K562 (cell line): Measurements from ENCODE around the gene CNBD2. TPM values are rescaled to one million over a fixed set of nuclear protein-coding genes. Genes with fewer than 3 reads are reported as not detected.

Source experiments
- ATAC-seq: fragments of 200-7000 bp; cut with Tn5 transposase; 3 replicates; pipeline ENCODE4 v1.9.1; 2020; ENCODE audit warnings: moderate library complexity
- BruUV-seq: library from RNA; stranded (reverse); fragments of 400-500 nt; replicated peaks from 2 replicates; lab custom pipeline; 2021; lab: Mats Ljungman, UMichigan
- CTCF ChIA-PET: fragments of 300-600 bp; formaldehyde crosslinking; extraction: SDS; loops from one replicate; lab custom pipeline; 2021; ENCODE audit warnings: low intra/inter-chr PET ratio; lab: Yijun Ruan, JAX
- POLR2A ChIA-PET: fragments of 300-600, 350-650 bp; sonication (Branson Sonifier 250); formaldehyde crosslinking; extraction: SDS; loops from one replicate; lab custom pipeline; 2021; ENCODE audit warnings: antibody characterized with exemption, inconsistent platforms; lab: Yijun Ruan, JAX
- DNase-seq, 4 experiments: peaks; one replicate each; pipeline versions ENCODE4 v3.0.0 to v3.0.0-alpha.2; 2011 to 2018; ENCODE audit warnings: low spot score in 3 of 4, mixed read lengths in 3 of 4; ENCODE audit errors: extremely low read depth in 1 of 4
- FAIRE-seq: peaks from 2 replicates; lab custom pipeline; 2011; peaks lifted over from hg19 to GRCh38; lab: Jason Lieb, UNC
- H2AFZ ChIP-seq: 2 replicates; pipeline ENCODE4 v1.6.0; 2011; ENCODE audit warnings: low read depth, low read length, control low read depth, inconsistent platforms
- H3K27ac ChIP-seq: fragments of 200-600 bp; 3 replicates; pipeline ENCODE4 v1.8.0; 2011; ENCODE audit warnings: low read depth, mild to moderate bottlenecking, control low read depth, inconsistent platforms, low read length, moderate library complexity, mixed read lengths; ENCODE audit errors: extremely low read depth
- H3K27me3 ChIP-seq, 2 experiments: fragments of 300-600 bp in 1 of 2; 2 replicates in 1 of 2; 3 replicates in 1 of 2; pipeline versions ENCODE4 v1.6.0 to v1.8.0; 2011; ENCODE audit warnings: inconsistent platforms in 2 of 2, low read length in 2 of 2, mild to moderate bottlenecking in 1 of 2, mixed read lengths in 1 of 2, moderate library complexity in 1 of 2; ENCODE audit not compliant: control insufficient read depth in 2 of 2, insufficient read depth in 2 of 2
- H3K36me3 ChIP-seq: fragments of 300-600 bp; 3 replicates; pipeline ENCODE4 v1.8.0; 2011; ENCODE audit warnings: mild to moderate bottlenecking, low read length, inconsistent platforms; ENCODE audit not compliant: control insufficient read depth, insufficient read depth
- H3K4me1 ChIP-seq, 2 experiments: fragments of 200-600 bp in 1 of 2; replicated peaks in 1 of 2; 2 replicates in 1 of 2; 3 replicates in 1 of 2; pipeline versions ENCODE4 v1.5.1 to v1.8.0; 2011; ENCODE audit warnings: inconsistent platforms in 2 of 2, low read length in 2 of 2, mild to moderate bottlenecking in 1 of 2, mixed read lengths in 1 of 2, moderate library complexity in 1 of 2; ENCODE audit not compliant: control insufficient read depth in 2 of 2, insufficient read depth in 2 of 2
- H3K4me2 ChIP-seq: 2 replicates; pipeline ENCODE4 v1.6.1; 2011; ENCODE audit warnings: low read length, control low read depth, inconsistent platforms, mixed read lengths; ENCODE audit not compliant: insufficient read depth
- H3K4me3 ChIP-seq: fragments of 200-600 bp; sonication (generic), shearing (Covaris generic); 2 replicates; pipeline ENCODE4 v1.5.1; 2016; ENCODE audit warnings: control low read depth, inconsistent platforms
- H3K79me2 ChIP-seq: fragments of 200-600 bp; 3 replicates; pipeline ENCODE4 v1.8.0; 2011; ENCODE audit warnings: low read length, inconsistent platforms; ENCODE audit not compliant: control insufficient read depth, insufficient read depth
- H3K9ac ChIP-seq, 2 experiments: 2 replicates each; pipeline versions ENCODE4 v1.6.0 to v1.6.1; 2011; ENCODE audit warnings: low read depth in 2 of 2, low read length in 2 of 2, control low read depth in 1 of 2, inconsistent platforms in 1 of 2, mild to moderate bottlenecking in 1 of 2, mixed read lengths in 1 of 2; ENCODE audit not compliant: insufficient read depth in 1 of 2
- H3K9me1 ChIP-seq: one replicate; pipeline ENCODE4 v1.6.0; 2011; ENCODE audit warnings: inconsistent platforms, mild to moderate bottlenecking, low read length, moderate library complexity; ENCODE audit not compliant: control insufficient read depth, insufficient read depth
- H3K9me3 ChIP-seq: replicated peaks from 2 replicates; pipeline ENCODE4 v1.5.1; 2011; ENCODE audit warnings: low read depth, low read length, inconsistent platforms; ENCODE audit not compliant: control insufficient read depth, insufficient read depth
- H4K20me1 ChIP-seq: replicated peaks from 2 replicates; pipeline ENCODE4 v1.6.1; 2011; ENCODE audit warnings: low read length, inconsistent platforms, mixed read lengths; ENCODE audit not compliant: control insufficient read depth, insufficient read depth
- C11orf30 ChIP-seq: fragments of 450-650 bp; IDR thresholded peaks from 2 replicates; pipeline ENCODE4 v1.6.1; 2016; ENCODE audit warnings: low read depth, mild to moderate bottlenecking
- DPF2 ChIP-seq: fragments of 450-650 bp; IDR thresholded peaks from 2 replicates; pipeline ENCODE4 v1.6.1; 2016
- FOSL1 ChIP-seq: fragments of 200-800 bp; sonication (Bioruptor generic); conservative IDR thresholded peaks from 2 replicates; pipeline ENCODE4 v1.6.1; 2016; ENCODE audit warnings: missing genetic modification characterization, missing compliant biosample characterization
- JUND ChIP-seq, 2 experiments: IDR thresholded peaks; 2 replicates in 1 of 2; 3 replicates in 1 of 2; pipeline ENCODE4 v1.6.1; 2011; ENCODE audit warnings: borderline replicate concordance in 2 of 2, low read depth in 2 of 2, low read length in 2 of 2, improper control_type of control experiment in 1 of 2, missing biosample characterization in 1 of 2, missing genetic modification characterization in 1 of 2, missing genetic modification reagents in 1 of 2
- MAFG ChIP-seq: fragments of 450-650 bp; conservative IDR thresholded peaks from 2 replicates; pipeline ENCODE4 v1.6.1; 2016; ENCODE audit warnings: missing genetic modification characterization, missing compliant biosample characterization
- MAFK ChIP-seq: IDR thresholded peaks from 2 replicates; pipeline ENCODE4 v1.6.1; 2011; ENCODE audit warnings: low read length, improper control_type of control experiment
- TEAD4 ChIP-seq, 2 experiments: sonication (generic) in 1 of 2; formaldehyde crosslinking in 1 of 2; IDR thresholded peaks; 2 replicates each; pipeline versions ENCODE4 v1.6.1 to v1.8.0; 2012 to 2022; ENCODE audit warnings: borderline replicate concordance in 1 of 2, inconsistent platforms in 1 of 2, low read length in 1 of 2, mild to moderate bottlenecking in 1 of 2, missing genetic modification reagents in 1 of 2
- U2AF1 ChIP-seq: fragments of 200-400 bp; formaldehyde crosslinking; optimal IDR thresholded peaks from 2 replicates; pipeline ENCODE3; 2017; ENCODE audit warnings: mild to moderate bottlenecking, low read depth, low read length, moderate library complexity
- ZNF165 ChIP-seq: fragments of 250-450 bp; sonication (Bioruptor Pico); IDR thresholded peaks from 2 replicates; pipeline ENCODE4 v1.4.0; 2020; ENCODE audit warnings: borderline replicate concordance
- ZNF24 ChIP-seq: fragments of 450-650 bp; IDR thresholded peaks from 2 replicates; pipeline ENCODE4 v1.6.1; 2016
- ZNF316 ChIP-seq: fragments of 450-650 bp; IDR thresholded peaks from 2 replicates; pipeline ENCODE4 v1.6.1; 2016
- ZNF445 ChIP-seq: fragments of 250-450 bp; sonication (Bioruptor Pico); IDR thresholded peaks from 2 replicates; pipeline ENCODE4 v1.4.0; 2020; ENCODE audit warnings: low read depth, mild to moderate bottlenecking, moderate library complexity
- WGBS: fragments of 100-300 bp; shearing (Covaris generic); methylation state at CpG from one replicate; pipeline ENCODE4 v1.1.6; 2016; ENCODE audit warnings: low coverage, mixed read lengths; ENCODE audit not compliant: insufficient coverage; ENCODE audit errors: missing lambda C conversion rate; 5-methylcytosine and 5-hydroxymethylcytosine counted together
- in situ Hi-C: fragments of 300-500 bp; cut with MboI; formaldehyde crosslinking; loops from 4 replicates; pipeline ENCODE4 v1.15.0; 2018; ENCODE audit warnings: inconsistent platforms, mixed read lengths
- intact Hi-C: fragments of 100-400 bp; cut with micrococcal nuclease; formaldehyde crosslinking; loops from 2 replicates; pipeline ENCODE4 v1.14.2; 2022
- polyA plus RNA-seq, 8 experiments: library from polyadenylated mRNA; depleted of rRNA in 4 of 8; stranded (reverse) in 5 of 8; unstranded in 3 of 8; fragments of >200 nt; fragmentation: Nextera tagmentation in 2 of 8; fragmentation: Illumina TruSeq in 1 of 8; extraction: Ambion mirVana in 2 of 8; extraction: Trizol in 1 of 8; gene quantifications; 2 replicates each; pipeline versions ENCODE4 v1.2.1 to v1.2.3, GENCODE V29; 2011 to 2014; ENCODE audit warnings: inconsistent platforms in 1 of 8, missing spikeins in 1 of 8
- total RNA-seq, 7 experiments: library from RNA; depleted of rRNA in 6 of 7; stranded (reverse); fragments of >200 nt in 6 of 7; fragmentation: Illumina TruSeq in 2 of 7; extraction: Trizol in 2 of 7; gene quantifications; 2 replicates each; pipeline versions ENCODE4 v1.2.1 to v1.2.3, GENCODE V29; 2011 to 2021; ENCODE audit warnings: low replicate concordance in 1 of 7
- TF ChIP-seq, protein P1 (sequence below), 2 experiments: fragments of 450-650 bp in 1 of 2; sonication (generic) in 1 of 2; formaldehyde crosslinking in 1 of 2; IDR thresholded peaks in 1 of 2; conservative IDR thresholded peaks in 1 of 2; 2 replicates each; pipeline versions ENCODE4 v1.6.1 to v1.8.1; 2016 to 2023; ENCODE audit warnings: mild to moderate bottlenecking in 2 of 2, moderate library complexity in 2 of 2, inconsistent platforms in 1 of 2, missing genetic modification reagents in 1 of 2
- TF ChIP-seq, protein P2 (sequence below): fragments of 250-450 bp; sonication (Bioruptor Pico); IDR thresholded peaks from 2 replicates; pipeline ENCODE4 v1.8.0; 2021; ENCODE audit warnings: mild to moderate bottlenecking, moderate library complexity
- TF ChIP-seq, protein P3 (sequence below): fragments of 450-650 bp; IDR thresholded peaks from 2 replicates; pipeline ENCODE4 v1.6.1; 2017; ENCODE audit warnings: antibody characterized with exemption, mild to moderate bottlenecking

CNBD2 gene
- total and polyA plus RNA-seq, 9 of the 15 experiments (the other 6 are each of a cell fraction or from before 2014, with no cell fraction given): 3.2 to 17.5 (median 5.3) TPM

DNA sequence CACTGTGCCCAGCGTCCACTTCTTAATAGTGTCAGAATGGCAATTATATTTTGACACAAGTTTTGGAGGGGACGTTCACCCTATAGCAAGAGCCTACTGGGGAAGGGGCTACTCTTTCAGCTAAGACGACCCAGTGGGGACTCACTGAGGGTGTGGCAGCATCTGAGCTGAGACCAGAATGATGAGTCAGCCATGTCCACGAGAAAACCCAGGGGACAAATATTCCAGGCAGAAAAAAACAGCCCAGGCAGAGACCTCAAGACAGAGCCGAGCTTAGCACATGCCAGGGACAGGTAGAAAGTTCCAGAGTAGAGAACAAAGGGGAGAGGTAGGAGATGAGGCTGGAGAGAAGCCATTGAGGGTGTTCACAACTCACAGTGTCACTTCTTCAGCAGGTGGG is 11.2 kb downstream of the CNBD2 start:
- DNase-seq: peak in 3 of 4 experiments; percentile 21 to 31 (median 27)
- intact Hi-C loops: no loop called here
- no peak for TF ChIP-seq ZNF165 (CRISPR knock-in tag)
- TF ChIP-seq, protein P1, sequence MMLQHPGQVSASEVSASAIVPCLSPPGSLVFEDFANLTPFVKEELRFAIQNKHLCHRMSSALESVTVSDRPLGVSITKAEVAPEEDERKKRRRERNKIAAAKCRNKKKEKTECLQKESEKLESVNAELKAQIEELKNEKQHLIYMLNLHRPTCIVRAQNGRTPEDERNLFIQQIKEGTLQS (IDR thresholded peaks at IDR 0.05): peak; percentile 67
- TF ChIP-seq, protein P1 (CRISPR knock-in tag; conservative IDR thresholded peaks at IDR 0.05): 0 out of 2 replicates have a peak, but pooled peaks have one; percentile 35
- TF ChIP-seq MAFG (tag): peak; percentile 76
- TF ChIP-seq C11orf30: peak; percentile 90
- no peak for TF ChIP-seq ZNF445 (CRISPR knock-in tag)
- TF ChIP-seq JUND (IDR thresholded peaks at IDR 0.05; ENCODE audit: borderline replicate concordance, low read depth, low read length): peak; percentile 67; the same call in 1 of the 2 replicates
- no peak for TF ChIP-seq JUND (tag; IDR thresholded peaks at IDR 0.05; ENCODE audit: borderline replicate concordance, low read depth, low read length)
- no peak for TF ChIP-seq U2AF1
- no peak for TF ChIP-seq TEAD4 (IDR thresholded peaks at IDR 0.05; ENCODE audit: low read length)
- TF ChIP-seq TEAD4 (CRISPR knock-in tag; IDR thresholded peaks at IDR 0.05; ENCODE audit: borderline replicate concordance): no peak
- TF ChIP-seq DPF2: 0 out of 2 replicates have a peak, but pooled peaks have one; percentile 18
- TF ChIP-seq, protein P2, sequence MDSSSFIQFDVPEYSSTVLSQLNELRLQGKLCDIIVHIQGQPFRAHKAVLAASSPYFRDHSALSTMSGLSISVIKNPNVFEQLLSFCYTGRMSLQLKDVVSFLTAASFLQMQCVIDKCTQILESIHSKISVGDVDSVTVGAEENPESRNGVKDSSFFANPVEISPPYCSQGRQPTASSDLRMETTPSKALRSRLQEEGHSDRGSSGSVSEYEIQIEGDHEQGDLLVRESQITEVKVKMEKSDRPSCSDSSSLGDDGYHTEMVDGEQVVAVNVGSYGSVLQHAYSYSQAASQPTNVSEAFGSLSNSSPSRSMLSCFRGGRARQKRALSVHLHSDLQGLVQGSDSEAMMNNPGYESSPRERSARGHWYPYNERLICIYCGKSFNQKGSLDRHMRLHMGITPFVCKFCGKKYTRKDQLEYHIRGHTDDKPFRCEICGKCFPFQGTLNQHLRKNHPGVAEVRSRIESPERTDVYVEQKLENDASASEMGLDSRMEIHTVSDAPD (CRISPR knock-in tag): no peak
- no peak for TF ChIP-seq ZNF24
- peak; percentile 40; the same call in 1 of the 2 replicates for TF ChIP-seq MAFK
- peak; percentile 43 for TF ChIP-seq FOSL1 (tag)
- TF ChIP-seq ZNF316: peak; percentile 89
- TF ChIP-seq, protein P3, sequence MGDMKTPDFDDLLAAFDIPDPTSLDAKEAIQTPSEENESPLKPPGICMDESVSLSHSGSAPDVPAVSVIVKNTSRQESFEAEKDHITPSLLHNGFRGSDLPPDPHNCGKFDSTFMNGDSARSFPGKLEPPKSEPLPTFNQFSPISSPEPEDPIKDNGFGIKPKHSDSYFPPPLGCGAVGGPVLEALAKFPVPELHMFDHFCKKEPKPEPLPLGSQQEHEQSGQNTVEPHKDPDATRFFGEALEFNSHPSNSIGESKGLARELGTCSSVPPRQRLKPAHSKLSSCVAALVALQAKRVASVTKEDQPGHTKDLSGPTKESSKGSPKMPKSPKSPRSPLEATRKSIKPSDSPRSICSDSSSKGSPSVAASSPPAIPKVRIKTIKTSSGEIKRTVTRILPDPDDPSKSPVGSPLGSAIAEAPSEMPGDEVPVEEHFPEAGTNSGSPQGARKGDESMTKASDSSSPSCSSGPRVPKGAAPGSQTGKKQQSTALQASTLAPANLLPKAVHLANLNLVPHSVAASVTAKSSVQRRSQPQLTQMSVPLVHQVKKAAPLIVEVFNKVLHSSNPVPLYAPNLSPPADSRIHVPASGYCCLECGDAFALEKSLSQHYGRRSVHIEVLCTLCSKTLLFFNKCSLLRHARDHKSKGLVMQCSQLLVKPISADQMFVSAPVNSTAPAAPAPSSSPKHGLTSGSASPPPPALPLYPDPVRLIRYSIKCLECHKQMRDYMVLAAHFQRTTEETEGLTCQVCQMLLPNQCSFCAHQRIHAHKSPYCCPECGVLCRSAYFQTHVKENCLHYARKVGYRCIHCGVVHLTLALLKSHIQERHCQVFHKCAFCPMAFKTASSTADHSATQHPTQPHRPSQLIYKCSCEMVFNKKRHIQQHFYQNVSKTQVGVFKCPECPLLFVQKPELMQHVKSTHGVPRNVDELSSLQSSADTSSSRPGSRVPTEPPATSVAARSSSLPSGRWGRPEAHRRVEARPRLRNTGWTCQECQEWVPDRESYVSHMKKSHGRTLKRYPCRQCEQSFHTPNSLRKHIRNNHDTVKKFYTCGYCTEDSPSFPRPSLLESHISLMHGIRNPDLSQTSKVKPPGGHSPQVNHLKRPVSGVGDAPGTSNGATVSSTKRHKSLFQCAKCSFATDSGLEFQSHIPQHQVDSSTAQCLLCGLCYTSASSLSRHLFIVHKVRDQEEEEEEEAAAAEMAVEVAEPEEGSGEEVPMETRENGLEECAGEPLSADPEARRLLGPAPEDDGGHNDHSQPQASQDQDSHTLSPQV: 0 out of 2 replicates have a peak, but pooled peaks have one; percentile 46

More for the DNA sequence above, 11.2 kb downstream of the CNBD2 start:
- WGBS: 25% methylated on average over 5 of the region's 5 CpGs
- CTCF ChIA-PET: no interaction called here
- FAIRE-seq: peak; percentile 54
- H3K9me1 ChIP-seq: peaks cover 3% of the 10 kb centered on the region
- no peak overlapping the region for H3K27ac ChIP-seq
- H3K36me3 ChIP-seq: no peaks in the 10 kb centered on the region
- no peaks in the 10 kb centered on the region for H3K9me3 ChIP-seq
- H3K9ac ChIP-seq: peak overlapping the region in 1 of 2 experiments; percentile 53; a peak in 2 of 4 replicates
- POLR2A ChIA-PET: interaction anchor here (0.6 to 1.8 kb wide), 4 partner anchors 11 to 236 kb away, joined by 3 to 5 read pairs (median 3); partner anchors contain the start of gene CNBD2
- 0 out of 2 replicates have a peak overlapping the region, but pooled peaks have one; percentile 25 for H3K4me2 ChIP-seq
- no TSS peak for BruUV-seq
- H4K20me1 ChIP-seq: no peaks in the 10 kb centered on the region
- in situ Hi-C loops: loop anchor here (25.0 kb wide), 1 partner anchor 458 kb away; no protein-coding TSS in a partner anchor
- peaks cover 0 to 11% of the 10 kb centered on the region in 2 experiments; a peak in 2 of 5 replicates for H3K4me1 ChIP-seq
- H3K4me3 ChIP-seq: no peak overlapping the region
- ATAC-seq: peak; percentile 46
- peak overlapping the region; percentile 82 for H2AFZ ChIP-seq
- peaks cover 0 to 5% of the 10 kb centered on the region in 2 experiments; a peak in 1 of 5 replicates for H3K27me3 ChIP-seq
- H3K79me2 ChIP-seq: no peaks in the 10 kb centered on the region
